HepG2 (cell line): Measurements from ENCODE around the gene MYO3B. TPM values are rescaled to one million over a fixed set of nuclear protein-coding genes. Genes with fewer than 3 reads are reported as not detected.

Source experiments
- ATAC-seq: fragments of 200-7000 bp; cut with Tn5 transposase; 3 replicates; pipeline ENCODE4 v1.9.1; 2020; ENCODE audit warnings: mild to moderate bottlenecking, moderate library complexity
- BruUV-seq: library from RNA; stranded (reverse); fragments of 400-500 nt; replicated peaks from 2 replicates; lab custom pipeline; 2021; lab: Mats Ljungman, UMichigan
- CTCF ChIA-PET: fragments of 300-600 bp; formaldehyde crosslinking; extraction: SDS; loops from one replicate; lab custom pipeline; 2021; ENCODE audit warnings: low total read pairs, inconsistent platforms, low intra/inter-chr PET ratio; lab: Yijun Ruan, JAX
- POLR2A ChIA-PET: fragments of 350-600 bp; sonication (Branson Sonifier 250); formaldehyde crosslinking; loops from one replicate; lab custom pipeline; 2020; ENCODE audit warnings: antibody characterized with exemption, inconsistent platforms; lab: Yijun Ruan, JAX
- DNase-seq: peaks from one replicate; pipeline ENCODE4 v3.0.0-alpha.2; 2015; ENCODE audit warnings: low spot score
- FAIRE-seq: peaks from 3 replicates; lab custom pipeline; 2011; peaks lifted over from hg19 to GRCh38; lab: Jason Lieb, UNC
- H2AFZ ChIP-seq: one replicate; pipeline ENCODE4 v1.6.1; 2011; ENCODE audit warnings: low read length, inconsistent platforms
- H3K27ac ChIP-seq: fragments of 300-600 bp; 3 replicates; pipeline ENCODE4 v1.8.0; 2011; ENCODE audit warnings: mixed run types, mild to moderate bottlenecking, mixed read lengths, low read length, inconsistent platforms; ENCODE audit not compliant: insufficient read depth; ENCODE audit errors: extremely low read length
- H3K27me3 ChIP-seq, 2 experiments: fragments of 200-600 bp in 1 of 2; 2 replicates in 1 of 2; 3 replicates in 1 of 2; pipeline versions ENCODE4 v1.6.0 to v1.8.0; 2011; ENCODE audit warnings: low read length in 2 of 2, mild to moderate bottlenecking in 2 of 2, moderate library complexity in 2 of 2, inconsistent platforms in 1 of 2; ENCODE audit not compliant: insufficient read depth in 2 of 2, control insufficient read depth in 1 of 2
- H3K36me3 ChIP-seq, 2 experiments: fragments of 200-600 bp in 1 of 2; replicated peaks in 1 of 2; 2 replicates in 1 of 2; 3 replicates in 1 of 2; pipeline versions ENCODE4 v1.5.1 to v1.8.0; 2011; ENCODE audit warnings: low read length in 2 of 2, inconsistent platforms in 1 of 2; ENCODE audit not compliant: insufficient read depth in 2 of 2, control insufficient read depth in 1 of 2
- H3K4me1 ChIP-seq: 2 replicates; pipeline ENCODE4 v1.5.1; 2012; ENCODE audit warnings: low read length, inconsistent platforms; ENCODE audit not compliant: insufficient read depth
- H3K4me2 ChIP-seq: 2 replicates; pipeline ENCODE4 v1.6.0; 2011; ENCODE audit warnings: low read depth, low read length, inconsistent platforms
- H3K4me3 ChIP-seq, 3 experiments: fragments of 200-600 bp in 1 of 3; sonication (generic), shearing (Covaris generic) in 1 of 3; replicated peaks in 1 of 3; 2 replicates each; pipeline ENCODE4 v1.5.1; 2011 to 2016; ENCODE audit warnings: low read length in 3 of 3, inconsistent platforms in 2 of 3, low read depth in 2 of 3, mild to moderate bottlenecking in 2 of 3, control low read depth in 1 of 3, mixed read lengths in 1 of 3; ENCODE audit not compliant: insufficient read depth in 1 of 3
- H3K79me2 ChIP-seq: one replicate; pipeline ENCODE4 v1.6.1; 2011; ENCODE audit warnings: low read length, inconsistent platforms; ENCODE audit not compliant: insufficient read depth
- H3K9ac ChIP-seq: 2 replicates; pipeline ENCODE4 v1.6.0; 2011; ENCODE audit warnings: mild to moderate bottlenecking, low read depth, low read length, inconsistent platforms; ENCODE audit not compliant: insufficient read depth
- H3K9me3 ChIP-seq: 2 replicates; pipeline ENCODE4 v1.5.1; 2012; ENCODE audit warnings: mild to moderate bottlenecking, low read length
- H4K20me1 ChIP-seq: 2 replicates; pipeline ENCODE4 v1.6.0; 2011; ENCODE audit warnings: inconsistent platforms, mild to moderate bottlenecking, low read length, moderate library complexity; ENCODE audit not compliant: insufficient read depth
- ATAD3A ChIP-seq: sonication (generic); formaldehyde crosslinking; IDR thresholded peaks from 2 replicates; pipeline ENCODE4 v1.4.0; 2020; ENCODE audit warnings: missing genetic modification reagents
- ATF7-NPFF ChIP-seq: sonication (generic); formaldehyde crosslinking; IDR thresholded peaks from 2 replicates; pipeline ENCODE4 v1.8.1; 2023; ENCODE audit warnings: mild to moderate bottlenecking, low read depth, missing genetic modification reagents, moderate library complexity
- ZNF235 ChIP-seq: sonication (generic); formaldehyde crosslinking; IDR thresholded peaks from 2 replicates; pipeline ENCODE4 v1.8.1; 2023; ENCODE audit warnings: mild to moderate bottlenecking, missing genetic modification reagents, borderline replicate concordance
- ZNF766 ChIP-seq: sonication (generic); formaldehyde crosslinking; IDR thresholded peaks from 2 replicates; pipeline ENCODE4 v1.5.0; 2020; ENCODE audit warnings: missing genetic modification reagents, borderline replicate concordance
- ZNF841 ChIP-seq: sonication (generic); formaldehyde crosslinking; IDR thresholded peaks from 2 replicates; pipeline ENCODE4 v1.8.1; 2023; ENCODE audit warnings: missing genetic modification reagents, borderline replicate concordance
- ZZZ3 ChIP-seq: sonication (generic); formaldehyde crosslinking; IDR thresholded peaks from 2 replicates; pipeline ENCODE4 v1.4.0; 2020; ENCODE audit warnings: missing genetic modification reagents, mild to moderate bottlenecking, borderline replicate concordance
- whole genome bisulfite sequencing: methylation state at CpG from one replicate; pipeline ENCODE4 v1.1.6; 2017; ENCODE audit warnings: low lambda C conversion rate; 5-methylcytosine and 5-hydroxymethylcytosine counted together
- in situ Hi-C: cut with HindIII; loops from 2 replicates; pipeline ENCODE4 v1.10.0; 2017; ENCODE audit warnings: low pct_unique_long_range_greater_than_20kb; ENCODE audit not compliant: extremely low pct_ligation_motif_present
- intact Hi-C: fragments of 100-400 bp; cut with micrococcal nuclease; formaldehyde crosslinking; loops from one replicate; pipeline ENCODE4 v1.10.0; 2022; ENCODE audit not compliant: unreplicated experiment
- polyA plus RNA-seq, 8 experiments: library from polyadenylated mRNA; depleted of rRNA in 3 of 8; stranded (reverse) in 7 of 8; unstranded in 1 of 8; fragments of >200 nt; fragmentation: Illumina TruSeq in 4 of 8; extraction: Trizol in 4 of 8; gene quantifications; 2 replicates each; pipeline versions ENCODE4 v1.2.1 to v1.2.3, GENCODE V29; 2011 to 2016; ENCODE audit warnings: low read depth in 4 of 8, missing spikeins in 1 of 8, mixed read lengths in 1 of 8; ENCODE audit not compliant: insufficient read depth in 1 of 8
- total RNA-seq, 5 experiments: library from RNA; depleted of rRNA; stranded (reverse); fragments of >200 nt; fragmentation: Illumina TruSeq; extraction: Trizol; gene quantifications; 2 replicates each; pipeline ENCODE4 v1.2.3, GENCODE V29; 2016; ENCODE audit warnings: low read depth in 1 of 5
- TF ChIP-seq, protein P1 (sequence below): sonication (generic); formaldehyde crosslinking; IDR thresholded peaks from 2 replicates; pipeline ENCODE4 v1.5.0; 2020; ENCODE audit warnings: mild to moderate bottlenecking, missing genetic modification reagents

Gene MYO3B
- total and polyA plus RNA-seq, 2 of the 13 experiments (the other 11 are each of a cell fraction or from before 2014, with no cell fraction given) = 0.01 TPM; not detected in 1

DNA sequence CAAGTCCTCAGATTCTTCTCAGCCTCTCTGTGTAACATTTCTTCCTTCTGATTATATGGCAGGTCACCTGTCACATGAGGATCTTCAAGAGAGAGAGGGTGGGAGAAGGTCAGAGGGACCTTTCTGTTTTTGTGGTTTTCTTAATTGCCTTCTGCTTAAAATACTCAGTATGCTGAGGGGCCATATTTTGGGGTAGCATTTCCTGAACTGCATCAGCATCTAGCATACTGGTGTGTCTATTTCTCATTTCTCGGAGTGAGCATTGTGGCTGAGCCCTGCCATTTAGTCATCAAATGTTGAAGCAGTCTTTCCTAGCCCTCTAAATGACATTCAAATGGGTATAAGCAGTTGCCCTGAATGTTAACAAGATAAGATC lies 162.7 kb downstream of the MYO3B start:
- DNase-seq = no peak
- intact Hi-C loops (no loop called here), in situ Hi-C loops (no loop called here)
- Histone ChIP-seq H3K4me2 (no peak overlapping the region), H3K79me2 (no peaks in the 10 kb centered on the region), H3K9me3 (no peaks in the 10 kb centered on the region), H3K9ac (no peak overlapping the region), H3K4me1 (no peaks in the 10 kb centered on the region), H3K4me3 (no peak overlapping the region), H3K27ac (no peak overlapping the region), H4K20me1 (no peaks in the 10 kb centered on the region), H2AFZ (no peak overlapping the region), H3K27me3 (peaks cover 0 to 4% of the 10 kb centered on the region in 2 experiments; a peak in 2 of 5 replicates), H3K36me3 (no peaks in the 10 kb centered on the region)
- POLR2A ChIA-PET = no interaction called here
- CTCF ChIA-PET = no interaction called here
- no peak for ATAC-seq
- FAIRE-seq = no peak
- no TSS peak for BruUV-seq
- TF ChIP-seq ZZZ3 (CRISPR knock-in tag) (no peak), ZNF766 (CRISPR knock-in tag) (no peak), ATF7-NPFF (CRISPR knock-in tag) (no peak), ZNF841 (CRISPR knock-in tag) (no peak), ZNF235 (CRISPR knock-in tag) (no peak), ATAD3A (CRISPR knock-in tag) (no peak)
- TF ChIP-seq, protein P1, sequence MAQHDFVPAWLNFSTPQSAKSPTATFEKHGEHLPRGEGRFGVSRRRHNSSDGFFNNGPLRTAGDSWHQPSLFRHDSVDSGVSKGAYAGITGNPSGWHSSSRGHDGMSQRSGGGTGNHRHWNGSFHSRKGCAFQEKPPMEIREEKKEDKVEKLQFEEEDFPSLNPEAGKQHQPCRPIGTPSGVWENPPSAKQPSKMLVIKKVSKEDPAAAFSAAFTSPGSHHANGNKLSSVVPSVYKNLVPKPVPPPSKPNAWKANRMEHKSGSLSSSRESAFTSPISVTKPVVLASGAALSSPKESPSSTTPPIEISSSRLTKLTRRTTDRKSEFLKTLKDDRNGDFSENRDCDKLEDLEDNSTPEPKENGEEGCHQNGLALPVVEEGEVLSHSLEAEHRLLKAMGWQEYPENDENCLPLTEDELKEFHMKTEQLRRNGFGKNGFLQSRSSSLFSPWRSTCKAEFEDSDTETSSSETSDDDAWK (CRISPR knock-in tag) = no peak
- 0% methylated on average over 1 of the region's 1 CpG for WGBS
